ENCODE results near the gene ABI1. TPM values are rescaled to one million over a fixed set of nuclear protein-coding genes. Genes with fewer than 3 reads are reported as not detected.

Gene ABI1
- total RNA-seq, 4 donors from 2014 or later: 51.4 to 67.1 (median 63.3) TPM

GRCh38 chr10:26717476-26717875 lies 143.3 kb downstream of the ABI1 start:
- 78 to 88% methylated on average over 7 of the region's 7 CpGs for WGBS, 2 donors

GRCh38 chr10:26715137-26715487 lies 145.6 kb downstream of the ABI1 start:
- WGBS, 2 donors: 80 to 94% methylated on average over 2 of the region's 2 CpGs
- TF ChIP-seq, protein P1, sequence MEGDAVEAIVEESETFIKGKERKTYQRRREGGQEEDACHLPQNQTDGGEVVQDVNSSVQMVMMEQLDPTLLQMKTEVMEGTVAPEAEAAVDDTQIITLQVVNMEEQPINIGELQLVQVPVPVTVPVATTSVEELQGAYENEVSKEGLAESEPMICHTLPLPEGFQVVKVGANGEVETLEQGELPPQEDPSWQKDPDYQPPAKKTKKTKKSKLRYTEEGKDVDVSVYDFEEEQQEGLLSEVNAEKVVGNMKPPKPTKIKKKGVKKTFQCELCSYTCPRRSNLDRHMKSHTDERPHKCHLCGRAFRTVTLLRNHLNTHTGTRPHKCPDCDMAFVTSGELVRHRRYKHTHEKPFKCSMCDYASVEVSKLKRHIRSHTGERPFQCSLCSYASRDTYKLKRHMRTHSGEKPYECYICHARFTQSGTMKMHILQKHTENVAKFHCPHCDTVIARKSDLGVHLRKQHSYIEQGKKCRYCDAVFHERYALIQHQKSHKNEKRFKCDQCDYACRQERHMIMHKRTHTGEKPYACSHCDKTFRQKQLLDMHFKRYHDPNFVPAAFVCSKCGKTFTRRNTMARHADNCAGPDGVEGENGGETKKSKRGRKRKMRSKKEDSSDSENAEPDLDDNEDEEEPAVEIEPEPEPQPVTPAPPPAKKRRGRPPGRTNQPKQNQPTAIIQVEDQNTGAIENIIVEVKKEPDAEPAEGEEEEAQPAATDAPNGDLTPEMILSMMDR (IDR thresholded peaks at IDR 0.05): no peak
- no peak for TF ChIP-seq POLR2A (IDR thresholded peaks at IDR 0.05)
- no peaks in the 10 kb centered on the region for H3K4me1 ChIP-seq
- no peaks in the 10 kb centered on the region for H3K9me3 ChIP-seq
- H3K4me3 ChIP-seq: no peak overlapping the region
- DNase-seq: no peak
- intact Hi-C loops (cut with DNase I): no loop called here
- no peak overlapping the region for H3K27ac ChIP-seq
- H3K27me3 ChIP-seq: no peaks in the 10 kb centered on the region
- peaks cover 0 to 79% (median 0%) of the 10 kb centered on the region in 3 donors for H3K36me3 ChIP-seq

More at GRCh38 chr10:26717476-26717875, 143.3 kb downstream of the ABI1 start:
- no peak overlapping the region for H3K27ac ChIP-seq
- TF ChIP-seq POLR2A (IDR thresholded peaks at IDR 0.05): no peak
- TF ChIP-seq, protein P1 (IDR thresholded peaks at IDR 0.05): no peak
- H3K9me3 ChIP-seq: no peaks in the 10 kb centered on the region
- intact Hi-C loops (cut with DNase I): no loop called here
- H3K36me3 ChIP-seq: peaks cover 0 to 81% (median 0%) of the 10 kb centered on the region in 3 donors
- no peaks in the 10 kb centered on the region for H3K27me3 ChIP-seq
- no peaks in the 10 kb centered on the region for H3K4me1 ChIP-seq
- H3K4me3 ChIP-seq: no peak overlapping the region
- no peak for DNase-seq

- WGBS, 2 donors: 100% methylated on average over 1 of the region's 1 CpG; no CpG with 5 or more reads in 1 of the 2 donors
- Histone ChIP-seq H3K9me3 (no peaks in the 10 kb centered on the region), H3K4me3 (no peak overlapping the region), H3K27ac (no peak overlapping the region), H3K4me1 (no peaks in the 10 kb centered on the region), H3K27me3 (no peaks in the 10 kb centered on the region), H3K36me3 (peaks cover 0 to 79% (median 0%) of the 10 kb centered on the region in 3 donors)
- TF ChIP-seq POLR2A (IDR thresholded peaks at IDR 0.05): no peak
- TF ChIP-seq, protein P1 (IDR thresholded peaks at IDR 0.05): no peak
- intact Hi-C loops (cut with DNase I): no loop called here
- no peak for DNase-seq
Observed at GRCh38 chr10:26714415-26715136, 146.2 kb downstream of the ABI1 start.

DNA sequence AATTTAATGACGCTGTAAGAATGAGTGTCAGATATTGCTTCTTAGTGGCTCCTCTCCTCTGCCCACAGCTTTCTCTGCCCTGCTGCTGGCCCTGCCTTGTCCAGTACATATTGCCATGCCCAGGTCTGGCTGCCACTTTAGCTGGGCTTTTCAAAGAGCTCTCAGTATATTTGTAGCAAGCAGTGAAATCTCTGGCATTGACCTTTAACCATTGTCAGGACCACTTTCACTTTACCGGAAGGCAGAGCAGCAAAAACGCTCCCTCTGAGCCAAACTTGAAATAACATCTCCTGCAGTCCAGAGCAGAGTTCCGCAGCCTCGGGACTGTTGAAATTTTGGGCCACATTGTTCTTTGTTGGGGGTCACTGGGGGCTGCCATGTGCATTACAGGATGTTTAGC lies 149.4 kb downstream of the ABI1 start:
- Histone ChIP-seq H3K27me3 (no peaks in the 10 kb centered on the region), H3K27ac (no peak overlapping the region), H3K4me3 (no peak overlapping the region), H3K36me3 (peaks cover 3 to 92% (median 11%) of the 10 kb centered on the region in 3 donors), H3K9me3 (no peaks in the 10 kb centered on the region), H3K4me1 (no peaks in the 10 kb centered on the region)
- intact Hi-C loops (cut with DNase I): no loop called here
- DNase-seq: no peak
- no peak for TF ChIP-seq POLR2A (IDR thresholded peaks at IDR 0.05)
- TF ChIP-seq, protein P1 (IDR thresholded peaks at IDR 0.05): no peak
- WGBS, 2 donors: 96 to 99% methylated on average over 2 to 4 of the region's 5 CpGs

- Histone ChIP-seq H3K27ac (no peak overlapping the region), H3K4me1 (no peaks in the 10 kb centered on the region), H3K36me3 (peaks cover 9 to 76% (median 11%) of the 10 kb centered on the region in 3 donors), H3K9me3 (no peaks in the 10 kb centered on the region), H3K27me3 (no peaks in the 10 kb centered on the region), H3K4me3 (no peak overlapping the region)
- DNase-seq: no peak
- intact Hi-C loops (cut with DNase I): no loop called here
- TF ChIP-seq, protein P1 (IDR thresholded peaks at IDR 0.05): no peak
- TF ChIP-seq POLR2A (IDR thresholded peaks at IDR 0.05): no peak
- WGBS, 2 donors: 87 to 92% methylated on average over 7 to 9 of the region's 10 CpGs
Observed at GRCh38 chr10:26706936-26707335, 153.8 kb downstream of the ABI1 start.
